ENCODE measurements around the gene DYNC1I1.

Gene DYNC1I1

DNA sequence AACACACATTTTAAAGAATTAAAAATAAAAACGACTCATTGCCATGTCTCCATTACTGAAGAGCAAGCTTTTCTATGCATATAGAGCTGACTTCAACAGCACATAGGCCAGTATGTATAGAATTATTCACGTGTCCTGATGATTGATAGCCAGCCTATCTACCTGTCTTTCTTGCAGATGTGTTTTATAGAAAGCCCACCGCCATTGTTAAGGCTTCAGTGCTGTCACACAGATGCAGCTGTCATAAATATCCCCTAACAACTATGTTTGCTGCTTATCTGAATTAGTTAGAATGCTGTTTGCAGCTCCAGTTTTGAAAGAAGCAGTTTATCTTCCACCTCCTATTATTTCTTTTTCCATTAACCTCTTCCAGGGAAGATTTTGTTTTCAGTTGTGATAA is 313.6 kb downstream of the DYNC1I1 start:
- no peak for DNase-seq (ENCODE audit: low spot score)

DNA sequence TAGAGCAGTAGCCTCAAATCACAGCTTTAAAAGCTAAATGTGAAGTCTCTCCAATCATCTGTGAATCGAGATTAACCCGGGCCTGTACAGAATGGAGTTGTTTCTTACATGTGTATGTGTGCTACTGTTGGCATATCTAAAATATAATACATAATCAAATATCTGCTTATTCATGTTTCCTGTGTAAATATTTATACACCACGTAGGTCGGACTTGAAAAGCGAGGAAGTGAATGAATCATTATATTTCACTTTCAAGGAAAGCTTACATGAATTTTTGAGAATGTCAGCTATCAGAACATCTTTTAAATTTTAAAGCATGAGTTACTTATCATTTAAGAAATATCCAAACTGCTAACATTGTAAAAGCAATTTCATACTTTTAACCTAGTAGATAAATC is 316.2 kb downstream of the DYNC1I1 start:
- no peak for DNase-seq (ENCODE audit: low spot score)

DNA sequence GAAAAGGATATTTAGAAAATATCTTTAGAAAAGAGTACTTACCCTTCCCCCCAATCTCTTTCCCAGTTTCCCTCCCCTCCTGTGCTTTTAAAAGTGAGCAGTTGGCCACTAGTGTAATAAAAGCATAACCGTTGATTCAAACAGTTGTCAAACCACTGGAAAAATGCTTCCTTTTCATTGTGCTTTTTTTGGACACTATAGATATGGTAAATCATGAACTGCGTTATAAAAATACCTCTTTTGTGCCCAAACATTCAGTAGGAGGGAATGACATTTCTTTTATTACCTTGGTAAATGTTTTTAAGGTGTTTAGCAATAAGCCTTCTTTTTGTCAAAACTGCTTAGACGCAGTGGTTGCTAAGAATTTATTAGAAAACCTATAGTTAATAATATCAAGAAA is 317.2 kb downstream of the DYNC1I1 start:
- DNase-seq (ENCODE audit: low spot score): no peak

DNA sequence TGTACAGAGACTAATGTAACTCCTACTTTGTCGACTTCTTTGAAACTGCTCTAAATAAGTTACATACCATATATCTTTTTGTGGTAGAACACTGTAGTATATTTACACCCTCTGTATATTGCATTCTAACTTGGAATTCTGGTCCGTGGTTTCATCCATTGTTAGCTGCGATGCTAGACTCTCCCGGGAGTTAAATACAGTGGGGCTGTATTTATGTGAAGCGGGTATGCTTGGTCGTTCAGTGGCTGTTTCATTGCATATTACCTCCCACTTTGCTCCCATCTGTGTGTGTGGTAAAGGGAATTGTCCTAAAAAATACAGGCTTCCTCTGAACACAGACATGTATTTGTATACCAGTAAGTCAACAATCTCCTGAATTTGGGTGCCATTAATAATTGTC is 318.4 kb downstream of the DYNC1I1 start:
- no peak for DNase-seq (ENCODE audit: low spot score)

DNA sequence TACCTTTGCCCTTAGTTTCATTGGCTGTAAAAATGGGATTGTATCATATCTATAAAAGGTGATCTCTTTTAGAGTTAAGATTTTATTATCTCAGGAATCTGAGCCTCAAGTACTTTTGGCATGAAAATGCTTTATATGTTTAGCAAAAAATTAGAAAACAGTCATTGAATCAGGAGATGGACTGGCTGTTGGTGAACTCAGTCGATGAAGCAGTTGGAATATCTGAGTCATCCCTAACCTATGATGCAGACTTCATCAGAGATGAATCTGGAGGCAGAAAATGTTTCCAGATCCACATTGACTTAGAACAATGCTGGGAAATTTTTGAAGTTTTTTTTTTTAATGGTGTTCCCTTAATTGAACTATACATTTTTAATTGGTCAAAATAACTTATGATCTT is 321.1 kb downstream of the DYNC1I1 start:
- DNase-seq (ENCODE audit: low spot score): no peak

DNA sequence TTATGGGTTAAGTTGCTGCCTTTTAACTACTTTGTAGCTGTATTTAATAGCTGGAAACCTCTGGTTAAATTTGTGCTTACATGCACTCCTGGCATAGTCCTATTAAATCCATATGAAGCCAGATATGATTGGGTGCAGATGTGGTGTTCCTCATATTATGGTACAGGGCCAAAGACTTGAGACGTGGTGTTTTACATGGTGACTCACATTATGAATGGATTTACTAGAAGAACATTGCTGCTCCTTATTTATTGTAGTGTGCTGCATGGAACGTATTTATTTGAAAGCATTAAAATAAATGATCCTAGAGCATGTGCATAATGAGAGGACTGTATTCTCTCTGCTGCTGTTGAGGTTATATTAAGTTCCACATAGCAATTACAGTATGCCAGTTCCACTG is 325.5 kb downstream of the DYNC1I1 start:
- no peak for DNase-seq (ENCODE audit: low spot score)

DNA sequence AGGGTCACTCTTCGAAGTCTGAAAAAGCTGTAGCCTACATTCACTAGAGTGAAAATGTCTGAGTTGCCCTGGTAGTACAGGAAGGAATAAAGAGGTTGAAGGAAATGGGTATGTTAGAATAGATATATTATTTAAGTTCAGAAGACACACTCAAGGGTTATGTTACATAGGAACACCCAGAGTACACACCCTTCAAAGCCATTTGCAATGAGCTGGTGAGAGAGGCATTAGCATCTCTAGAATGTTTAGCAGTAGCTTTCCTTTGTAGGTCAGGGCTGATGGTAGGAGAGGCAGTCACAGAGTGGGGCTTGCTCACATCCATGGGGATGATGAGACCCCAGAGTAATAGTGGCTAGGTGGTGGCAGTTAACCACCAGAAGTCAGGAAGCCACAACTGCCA is 328.4 kb downstream of the DYNC1I1 start:
- no peak for DNase-seq (ENCODE audit: low spot score)

DNA sequence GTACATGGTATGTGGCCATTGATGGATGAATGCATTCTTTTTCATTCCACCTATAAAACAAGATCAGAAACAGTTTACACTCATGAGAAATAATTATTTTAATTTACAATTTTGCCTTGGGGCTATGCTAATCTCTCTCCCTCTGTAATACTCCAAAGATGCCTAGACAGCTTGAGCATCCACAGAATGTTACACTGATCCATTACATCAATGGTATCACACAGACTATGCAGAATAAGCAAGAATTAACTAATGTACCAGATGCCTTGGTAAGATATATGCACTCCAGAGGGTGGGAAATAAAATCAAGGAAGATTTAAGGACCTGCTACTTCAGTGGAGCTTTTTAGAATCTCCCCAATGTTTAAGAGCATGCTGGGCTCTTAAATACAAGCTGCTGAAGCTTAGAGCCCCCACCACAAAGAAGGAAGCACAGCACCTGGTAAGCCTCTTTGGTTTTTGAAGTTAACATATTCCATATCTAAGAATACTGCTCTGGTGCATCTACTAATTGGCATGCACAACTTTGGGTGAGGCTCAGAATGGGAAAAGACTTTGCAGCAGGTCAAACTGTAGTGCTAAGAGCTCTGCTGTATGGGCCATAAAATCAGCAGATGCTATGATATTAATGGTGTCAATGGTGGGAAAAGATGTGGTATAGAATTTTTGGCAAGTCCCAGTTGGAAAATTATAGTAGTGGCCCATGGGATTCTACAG is 329.9 kb downstream of the DYNC1I1 start:
- no peak for DNase-seq (ENCODE audit: low spot score)

DNA sequence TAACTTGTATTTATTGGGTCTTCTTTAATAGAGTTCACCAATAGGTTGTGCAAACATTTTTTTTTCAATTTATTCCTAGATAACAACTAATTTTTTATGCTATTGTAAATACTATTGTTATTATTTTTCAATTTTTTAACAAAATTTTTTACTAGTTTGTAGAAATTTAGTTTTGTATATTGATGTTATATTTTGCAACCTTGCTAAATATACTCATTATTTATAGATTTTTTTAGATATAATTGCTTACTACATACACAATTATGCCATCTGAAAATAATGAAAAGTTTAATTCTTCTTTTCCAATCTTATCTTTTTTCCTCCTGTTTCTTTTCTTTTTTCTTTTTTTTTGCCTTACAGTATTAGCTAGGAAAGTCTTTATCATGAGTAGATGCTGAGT is 332.6 kb downstream of the DYNC1I1 start:
- DNase-seq (ENCODE audit: low spot score): no peak

DNA sequence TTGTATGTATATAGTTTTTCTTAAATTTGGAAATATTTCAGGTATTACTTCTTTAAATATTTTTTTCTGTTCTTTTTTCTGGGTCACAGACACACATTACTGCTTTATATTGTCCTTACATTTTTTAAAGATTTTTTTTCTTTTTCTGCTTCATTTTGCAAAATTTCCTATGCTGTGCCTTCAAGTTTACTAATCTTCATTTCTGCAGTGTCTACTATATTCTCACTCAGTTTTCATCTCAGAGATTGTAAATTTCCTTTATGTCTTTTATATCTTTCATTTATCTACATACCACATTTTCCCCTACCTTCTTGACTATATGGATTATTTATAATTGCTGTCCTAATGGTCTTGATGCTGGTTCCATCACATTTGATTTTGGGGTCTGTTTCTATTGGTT is 339.1 kb downstream of the DYNC1I1 start:
- no peak for DNase-seq (ENCODE audit: low spot score)

DNA sequence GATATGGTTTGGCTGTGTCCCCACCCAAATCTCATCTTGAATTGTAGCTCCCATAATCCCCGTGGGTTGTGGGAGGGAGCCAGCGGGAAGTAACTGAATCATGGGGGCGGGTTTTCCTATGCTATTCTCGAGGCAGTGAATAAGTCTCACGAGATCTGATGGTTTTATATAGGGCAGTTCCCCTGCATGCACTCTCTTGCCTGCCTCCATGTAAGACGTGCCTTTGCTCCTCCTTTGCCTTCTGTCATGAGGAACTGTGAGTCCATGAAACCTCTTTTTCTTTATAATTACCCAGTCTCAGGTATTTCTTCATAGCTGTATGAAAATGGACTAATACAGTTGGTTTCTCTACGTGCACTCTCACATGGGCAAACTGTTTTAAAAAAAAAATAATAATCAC is 341.8 kb downstream of the DYNC1I1 start:
- DNase-seq (ENCODE audit: low spot score): no peak

DNA sequence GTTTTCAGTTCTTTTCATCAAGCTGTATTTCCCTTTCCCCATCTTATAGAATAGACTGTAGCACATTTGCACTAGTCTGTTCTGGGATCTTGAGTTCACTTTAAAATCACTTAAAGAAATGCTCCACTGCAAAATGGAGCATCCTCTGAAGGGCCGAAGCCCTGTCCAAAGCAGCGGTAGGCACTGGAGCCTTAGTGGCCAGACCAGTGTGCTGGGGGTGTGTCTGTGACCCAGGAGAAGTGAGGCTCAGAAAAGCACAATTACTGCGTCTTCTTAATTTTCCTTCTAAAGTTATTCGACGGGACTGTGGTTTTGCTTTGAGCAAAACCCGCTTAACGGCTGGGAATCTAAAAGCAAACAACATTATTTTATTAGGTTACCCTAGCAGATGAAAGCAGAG is 343.8 kb downstream of the DYNC1I1 start:
- DNase-seq (ENCODE audit: low spot score): no peak

DNA sequence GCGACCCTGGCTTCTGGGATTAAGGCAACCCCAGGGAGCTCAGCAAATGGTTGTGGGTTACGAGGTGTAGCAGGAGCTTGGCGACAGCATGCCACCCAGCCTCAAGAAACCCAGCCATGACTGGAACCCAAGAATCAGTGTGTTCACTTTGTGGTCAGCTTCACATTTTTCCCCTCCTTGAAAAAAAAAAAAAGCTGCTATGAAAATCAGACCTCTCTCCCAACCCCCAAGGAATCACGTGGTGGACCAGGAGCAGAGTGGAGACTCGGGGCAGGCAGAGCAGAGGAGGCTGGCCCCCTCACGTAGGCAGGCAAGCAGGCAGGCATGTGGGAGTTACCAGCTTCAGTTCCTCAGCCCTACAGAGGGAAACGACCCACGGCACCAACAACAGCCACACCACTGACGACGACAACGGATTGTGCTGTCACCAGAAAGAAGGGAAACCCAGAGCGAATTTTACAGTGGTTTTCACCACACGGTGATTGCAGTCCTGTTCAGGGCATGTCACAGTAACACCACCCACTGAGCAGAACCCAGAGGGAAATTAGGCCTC is 346.2 kb downstream of the DYNC1I1 start:
- DNase-seq (ENCODE audit: low spot score): no peak

DNA sequence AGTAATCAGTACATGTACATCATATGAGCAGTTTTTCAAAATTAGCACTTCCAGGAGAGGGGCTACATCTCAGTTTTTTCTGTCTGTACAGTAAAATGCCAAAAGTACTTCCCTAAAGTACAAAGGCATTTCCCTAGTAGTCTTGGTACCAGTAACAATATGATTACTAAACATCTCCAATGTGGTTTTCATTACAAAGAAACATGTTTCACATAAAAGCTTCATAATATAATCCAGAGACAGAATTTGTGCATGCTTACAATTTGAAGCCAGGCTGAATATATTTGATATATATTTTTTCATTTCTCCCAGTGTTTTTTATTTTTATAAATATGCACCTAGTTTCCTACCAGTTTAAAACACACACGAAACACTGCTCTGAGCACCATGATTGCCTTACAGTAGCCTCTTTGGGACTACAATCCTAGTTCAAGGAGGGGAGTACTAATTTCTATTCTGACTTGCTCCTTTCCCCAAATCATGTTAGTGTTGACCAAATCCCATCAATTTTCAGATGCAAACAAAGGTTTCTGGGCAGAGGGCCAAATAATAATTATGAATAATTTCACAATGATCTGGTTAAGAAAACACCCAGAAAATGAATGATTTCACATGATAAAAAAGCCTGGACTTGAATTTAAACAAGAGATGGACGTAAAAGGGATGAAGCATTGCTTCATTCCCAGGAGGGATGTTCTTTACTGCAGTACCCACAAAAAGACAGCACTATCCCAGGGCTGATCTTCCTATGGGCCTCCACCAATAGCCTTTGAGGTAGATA is 348.3 kb downstream of the DYNC1I1 start:
- DNase-seq (ENCODE audit: low spot score): no peak

DNA sequence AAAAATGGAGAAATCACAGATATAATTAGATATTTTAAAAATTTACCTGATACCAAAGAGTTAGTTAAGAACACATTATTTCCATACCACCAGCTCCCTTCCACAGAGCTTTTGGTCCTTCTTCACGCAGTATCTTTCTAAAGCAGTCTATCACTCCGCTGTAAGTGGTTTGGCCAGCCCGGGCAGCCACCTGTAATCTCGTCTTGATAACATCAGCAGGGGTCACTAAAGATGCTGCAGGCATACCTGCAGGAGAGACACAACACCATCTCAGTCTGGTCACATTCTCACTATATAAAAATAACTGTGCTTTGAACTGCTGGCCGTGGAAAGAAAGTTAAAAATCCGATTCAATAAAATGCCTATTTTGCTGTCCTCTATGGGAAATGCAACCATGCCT is 349.4 kb downstream of the DYNC1I1 start:
- DNase-seq (ENCODE audit: low spot score): no peak

DNA sequence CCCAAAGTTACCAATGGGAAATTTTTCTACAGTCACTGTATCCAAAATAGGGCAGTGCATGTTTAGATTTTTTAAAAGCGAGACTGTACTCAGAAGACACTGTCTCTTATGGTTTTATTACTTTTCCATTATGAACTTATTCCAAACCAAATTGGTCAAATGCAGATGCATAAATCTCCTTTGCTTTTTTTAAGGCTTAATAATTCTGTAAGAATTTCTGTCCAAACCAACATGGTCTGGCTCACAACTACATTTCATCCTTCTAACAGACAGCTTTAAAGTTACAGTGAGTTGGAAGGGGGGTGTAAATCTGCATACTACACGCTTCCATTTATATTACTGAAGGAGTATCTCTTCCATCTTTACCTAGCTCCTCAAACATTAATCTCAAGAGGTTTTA is 350.4 kb downstream of the DYNC1I1 start:
- no peak for DNase-seq (ENCODE audit: low spot score)

DNA sequence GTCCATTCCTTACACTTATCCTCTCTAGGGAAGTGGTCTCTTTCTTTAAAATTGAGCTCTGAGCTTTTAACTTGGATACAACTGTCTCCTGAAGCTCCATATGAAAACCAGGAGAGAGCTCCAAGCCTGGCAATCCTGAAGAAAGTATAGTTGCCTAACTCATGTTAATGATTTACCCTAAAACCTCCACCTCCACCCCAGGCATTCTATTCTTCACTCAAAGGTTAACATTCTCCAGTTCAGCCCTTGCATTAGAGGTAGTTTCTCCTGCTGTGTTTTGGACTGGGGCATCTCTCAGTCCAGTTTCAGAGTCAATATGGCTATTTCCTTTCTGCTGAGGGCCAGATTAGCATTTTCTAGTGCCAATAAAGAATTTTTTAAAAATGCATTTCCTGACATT is 354.0 kb downstream of the DYNC1I1 start:
- DNase-seq (ENCODE audit: low spot score): no peak

DNA sequence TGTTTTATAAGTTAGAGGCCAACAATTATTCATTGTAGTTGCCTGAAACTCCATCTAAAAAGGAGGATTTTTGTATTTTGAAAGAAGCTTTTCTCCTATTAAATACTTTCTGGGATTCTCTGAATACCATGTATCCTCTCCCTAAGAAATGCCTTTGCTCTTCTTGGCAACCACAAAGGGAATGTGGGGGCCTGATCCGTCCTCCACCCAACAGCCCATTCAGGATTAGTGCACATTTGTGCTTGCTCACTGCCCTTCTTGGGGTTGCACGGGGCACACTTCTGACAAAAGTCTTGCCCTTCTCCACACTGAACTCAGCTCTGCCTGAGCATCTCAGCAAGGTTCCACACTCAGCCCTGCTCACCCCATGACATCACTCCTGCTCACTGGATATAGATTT is 355.4 kb downstream of the DYNC1I1 start:
- no peak for DNase-seq (ENCODE audit: low spot score)

DNA sequence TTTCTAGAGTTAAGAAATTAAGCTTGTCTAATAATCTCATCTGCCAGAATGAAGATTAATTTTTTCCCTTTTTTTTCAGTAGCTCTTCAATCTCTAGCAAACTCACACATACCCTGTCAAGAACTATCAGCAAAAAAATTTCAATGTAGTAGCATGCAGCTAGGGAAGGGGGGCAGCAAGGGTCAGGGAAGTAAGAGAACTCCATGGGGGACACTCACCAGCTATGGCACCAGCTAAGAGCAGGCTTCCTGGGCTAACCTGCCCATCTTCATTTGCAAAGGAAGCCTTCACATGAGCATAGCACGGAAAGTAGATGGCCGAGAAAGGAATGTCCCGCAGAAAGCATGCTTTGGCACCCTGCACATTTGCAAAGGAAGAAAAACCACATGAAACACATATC is 359.2 kb downstream of the DYNC1I1 start:
- DNase-seq (ENCODE audit: low spot score): no peak

DNA sequence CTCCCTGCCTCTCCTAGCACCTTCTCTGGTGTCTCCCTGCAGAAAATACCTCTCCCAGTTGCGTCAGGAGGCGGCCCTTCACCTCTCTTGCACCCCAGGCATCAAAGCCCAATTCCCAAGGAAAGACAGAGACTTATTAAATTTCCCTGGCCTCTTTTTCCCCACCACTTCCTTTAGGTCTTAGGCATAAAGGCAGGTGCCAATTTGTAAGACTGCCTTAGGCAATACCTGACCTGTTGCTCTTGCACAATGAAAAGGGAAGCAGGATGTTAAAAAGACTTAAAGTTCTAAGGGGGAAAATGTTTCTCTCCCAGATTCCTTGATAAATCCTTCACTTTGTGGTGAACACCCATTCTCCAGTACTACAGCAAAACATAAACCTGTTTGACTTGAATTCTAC is 362.9 kb downstream of the DYNC1I1 start:
- no peak for DNase-seq (ENCODE audit: low spot score)

DNA sequence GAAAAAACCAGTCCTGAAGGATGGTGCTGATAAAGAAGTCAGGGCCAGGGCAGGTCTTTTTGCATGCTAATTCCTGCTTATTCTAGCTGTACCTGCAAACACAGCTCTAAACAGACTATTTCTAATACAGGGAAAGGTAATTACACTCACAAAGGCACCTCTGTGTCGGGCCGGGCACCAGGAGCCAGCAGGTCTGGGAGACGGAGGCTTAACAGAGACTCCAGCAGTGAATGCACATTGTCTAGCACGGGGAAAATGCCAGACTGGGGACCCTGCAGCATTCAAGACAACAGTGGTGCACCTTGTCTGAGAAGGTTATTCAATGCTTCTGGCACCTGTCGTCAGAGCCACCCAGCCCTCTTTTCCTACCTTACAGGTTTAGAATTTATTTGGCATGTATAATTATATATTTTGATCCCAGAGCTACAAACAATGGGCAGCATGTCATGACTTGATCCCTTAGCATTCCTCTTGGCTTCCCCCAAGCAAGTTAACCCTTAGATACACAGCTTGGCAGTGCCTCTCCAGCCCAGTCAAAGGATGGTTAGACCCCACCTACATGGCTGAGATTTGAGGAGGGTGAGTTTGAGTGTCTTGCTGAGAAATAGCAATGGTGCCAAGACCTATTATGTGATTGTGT is 364.4 kb downstream of the DYNC1I1 start:
- DNase-seq (ENCODE audit: low spot score): no peak

DNA sequence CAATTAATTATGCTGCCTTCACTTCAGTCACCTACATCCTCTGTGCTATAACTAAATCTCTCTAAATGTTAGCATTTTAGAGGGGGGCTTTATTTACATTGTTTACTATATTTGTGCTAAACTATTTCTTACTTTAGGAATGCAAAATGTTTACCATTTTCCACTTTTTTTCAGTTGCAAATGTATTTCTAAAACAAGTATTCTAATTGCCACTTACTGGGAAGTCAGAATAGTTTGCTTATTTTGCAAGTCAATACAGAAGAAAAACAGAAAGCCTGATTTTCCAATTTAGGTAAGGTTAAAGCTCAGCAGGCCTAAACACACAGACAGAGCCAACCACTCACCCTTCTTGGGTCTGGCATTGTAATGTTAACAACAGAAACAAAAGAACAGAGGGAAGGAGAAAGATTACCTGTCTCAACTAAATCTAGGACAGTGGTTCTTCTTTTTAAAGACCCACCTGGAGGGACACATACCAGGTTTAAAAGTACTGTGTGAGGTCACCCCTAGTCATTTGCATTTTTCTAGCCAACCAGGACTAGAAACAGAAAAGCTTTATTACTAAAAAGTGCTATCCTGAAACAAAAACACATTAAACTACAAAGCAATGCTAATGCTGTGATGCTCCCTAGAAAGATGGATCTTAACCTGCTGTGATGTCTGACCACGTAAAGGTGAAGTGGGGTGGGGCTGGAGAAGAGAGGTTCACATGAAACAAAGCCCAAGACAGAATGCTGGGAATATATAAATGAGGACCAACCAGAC is 371.3 kb downstream of the DYNC1I1 start:
- DNase-seq (ENCODE audit: low spot score): no peak

DNA sequence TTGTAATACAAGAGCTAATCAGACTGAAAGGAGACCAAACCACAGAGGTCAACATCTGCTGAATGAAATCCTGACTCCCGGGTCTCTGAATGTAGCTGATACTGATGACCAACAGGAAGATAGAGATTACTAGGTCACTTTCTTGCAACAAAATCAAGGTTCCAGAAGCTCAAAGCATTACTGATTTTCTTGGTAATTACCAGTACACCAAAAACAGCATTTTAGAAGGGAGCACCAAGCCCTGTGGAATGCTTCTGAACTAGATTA is 371.8 kb downstream of the DYNC1I1 start:
- no peak for DNase-seq (ENCODE audit: low spot score)

Data from left forelimb (tissue), 1 donor.